H9 (cell line): ENCODE data around the gene EML4. TPM values are rescaled to one million over a fixed set of nuclear protein-coding genes. Genes with fewer than 3 reads are reported as not detected.

Experiments used
- DNase-seq: peaks from one replicate; pipeline ENCODE4 v3.0.0-alpha.2; 2017
- H2AFZ ChIP-seq: one replicate; pipeline ENCODE4 v1.6.1; 2013; ENCODE audit warnings: mild to moderate bottlenecking, low read length, control low read depth, moderate library complexity
- H2AK5ac ChIP-seq: 2 replicates; pipeline ENCODE4 v1.6.1; 2013; ENCODE audit warnings: low read length, control low read depth, mixed read lengths; ENCODE audit not compliant: insufficient read length
- H2BK120ac ChIP-seq: one replicate; pipeline ENCODE4 v1.6.1; 2013; ENCODE audit warnings: low read depth, mild to moderate bottlenecking, low read length, control low read depth, inconsistent platforms; ENCODE audit not compliant: poor library complexity, severe bottlenecking
- H2BK12ac ChIP-seq: 2 replicates; pipeline ENCODE4 v1.6.1; 2013; ENCODE audit warnings: low read length, control low read depth, mixed read lengths, low read depth; ENCODE audit not compliant: insufficient read length
- H2BK15ac ChIP-seq: 2 replicates; pipeline ENCODE4 v1.6.1; 2013; ENCODE audit warnings: low read depth, low read length, control low read depth
- H2BK20ac ChIP-seq: one replicate; pipeline ENCODE4 v1.6.1; 2013; ENCODE audit warnings: low read depth, mild to moderate bottlenecking, low read length, control low read depth, inconsistent platforms; ENCODE audit not compliant: poor library complexity, severe bottlenecking
- H2BK5ac ChIP-seq: 2 replicates; pipeline ENCODE4 v1.6.1; 2013; ENCODE audit warnings: low read length, control low read depth, mixed read lengths; ENCODE audit not compliant: insufficient read length
- H3K14ac ChIP-seq: 2 replicates; pipeline ENCODE4 v1.6.1; 2013; ENCODE audit warnings: low read length, control low read depth; ENCODE audit not compliant: insufficient read depth
- H3K18ac ChIP-seq: 2 replicates; pipeline ENCODE4 v1.6.1; 2013; ENCODE audit warnings: low read depth, mild to moderate bottlenecking, mixed read lengths, low read length, control low read depth; ENCODE audit not compliant: insufficient read length
- H3K23ac ChIP-seq: 2 replicates; pipeline ENCODE4 v1.6.1; 2013; ENCODE audit warnings: low read length, control low read depth, mixed read lengths, low read depth; ENCODE audit not compliant: insufficient read length
- H3K23me2 ChIP-seq: 2 replicates; pipeline ENCODE4 v1.6.1; 2013; ENCODE audit warnings: low read depth, mild to moderate bottlenecking, mixed read lengths, low read length, control low read depth; ENCODE audit not compliant: insufficient read length, poor library complexity, severe bottlenecking
- H3K27ac ChIP-seq: 2 replicates; pipeline ENCODE4 v1.5.1; 2013; ENCODE audit warnings: low read length, control low read depth, mixed read lengths, low read depth; ENCODE audit not compliant: insufficient read length
- H3K27me3 ChIP-seq: 2 replicates; pipeline ENCODE4 v1.6.1; 2013; ENCODE audit warnings: low read length, control low read depth, inconsistent platforms; ENCODE audit not compliant: insufficient read depth
- H3K4ac ChIP-seq: 2 replicates; pipeline ENCODE4 v1.6.1; 2013; ENCODE audit warnings: low read depth, mild to moderate bottlenecking, control low read depth, inconsistent platforms, low read length, moderate library complexity
- H3K4me1 ChIP-seq: 2 replicates; pipeline ENCODE4 v1.6.1; 2013; ENCODE audit warnings: low read length, control low read depth, inconsistent platforms; ENCODE audit not compliant: insufficient read depth
- H3K4me2 ChIP-seq: 2 replicates; pipeline ENCODE4 v1.6.1; 2013; ENCODE audit warnings: low read length, control low read depth, mixed read lengths; ENCODE audit not compliant: insufficient read length, insufficient read depth
- H3K56ac ChIP-seq: 2 replicates; pipeline ENCODE4 v1.6.1; 2013; ENCODE audit warnings: low read depth, mild to moderate bottlenecking, mixed read lengths, low read length, control low read depth; ENCODE audit not compliant: insufficient read length
- H3K79me1 ChIP-seq: 2 replicates; pipeline ENCODE4 v1.6.1; 2013; ENCODE audit warnings: low read depth, mild to moderate bottlenecking, moderate library complexity, low read length, control low read depth, inconsistent platforms; ENCODE audit not compliant: insufficient read depth, poor library complexity, severe bottlenecking
- H3K79me2 ChIP-seq: 2 replicates; pipeline ENCODE4 v1.6.1; 2013; ENCODE audit warnings: low read length, control low read depth, inconsistent platforms; ENCODE audit not compliant: insufficient read depth
- H3K9ac ChIP-seq: 2 replicates; pipeline ENCODE4 v1.6.1; 2013; ENCODE audit warnings: low read length, control low read depth, mixed read lengths; ENCODE audit not compliant: insufficient read length; ENCODE audit errors: extremely low read depth
- H3K9me3 ChIP-seq: one replicate; pipeline ENCODE4 v1.6.1; 2013; ENCODE audit warnings: low read depth, low read length, inconsistent platforms; ENCODE audit not compliant: control insufficient read depth
- H3T11ph ChIP-seq: one replicate; pipeline ENCODE4 v1.6.1; 2013; ENCODE audit warnings: mild to moderate bottlenecking, low read length, control low read depth, inconsistent platforms
- H4K20me1 ChIP-seq: one replicate; pipeline ENCODE4 v1.6.1; 2013; ENCODE audit not compliant: control insufficient read depth, insufficient read length, insufficient read depth
- H4K5ac ChIP-seq: 2 replicates; pipeline ENCODE4 v1.6.1; 2013; ENCODE audit warnings: low read depth, mild to moderate bottlenecking, mixed read lengths, low read length, control low read depth; ENCODE audit not compliant: insufficient read length
- H4K8ac ChIP-seq: replicated peaks from 2 replicates; pipeline ENCODE4 v1.6.1; 2013; ENCODE audit warnings: low read length, control low read depth, mixed read lengths, low read depth; ENCODE audit not compliant: insufficient read length
- H4K91ac ChIP-seq: 2 replicates; pipeline ENCODE4 v1.6.1; 2013; ENCODE audit warnings: low read depth, mild to moderate bottlenecking, moderate library complexity, mixed read lengths, low read length, control low read depth; ENCODE audit not compliant: insufficient read length
- H3K27ac Mint-ChIP-seq, 3 experiments: 2 replicates in 2 of 3; 3 replicates in 1 of 3; pipeline ENCODE4 v1.8.0; 2020 to 2021; ENCODE audit warnings: mixed read lengths in 3 of 3, mild to moderate bottlenecking in 1 of 3, moderate library complexity in 1 of 3
- H3K27me3 Mint-ChIP-seq: 2 replicates; pipeline ENCODE4 v1.8.0; 2021; ENCODE audit warnings: low read depth, mild to moderate bottlenecking, moderate library complexity, mixed read lengths
- H3K36me3 Mint-ChIP-seq, 3 experiments: 2 replicates in 2 of 3; 3 replicates in 1 of 3; pipeline ENCODE4 v1.8.0; 2020 to 2021; ENCODE audit warnings: low read depth in 3 of 3, mixed read lengths in 3 of 3; ENCODE audit not compliant: insufficient read depth in 1 of 3
- H3K4me1 Mint-ChIP-seq, 2 experiments: 2 replicates each; pipeline ENCODE4 v1.8.0; 2020; ENCODE audit warnings: mixed read lengths in 2 of 2
- H3K4me3 Mint-ChIP-seq, 2 experiments: 2 replicates in 1 of 2; 3 replicates in 1 of 2; pipeline ENCODE4 v1.8.0; 2020 to 2021; ENCODE audit warnings: mild to moderate bottlenecking in 2 of 2, mixed read lengths in 2 of 2, moderate library complexity in 1 of 2
- H3K9me3 Mint-ChIP-seq, 2 experiments: 2 replicates in 1 of 2; 3 replicates in 1 of 2; pipeline ENCODE4 v1.8.0; 2020; ENCODE audit warnings: mild to moderate bottlenecking in 2 of 2, mixed read lengths in 2 of 2, moderate library complexity in 1 of 2
- WGBS: extraction: QIAGEN DNeasy Blood & Tissue Kit; methylation state at CpG from one replicate; pipeline ENCODE4 v1.1.7; 2013; ENCODE audit warnings: missing lambda C conversion rate, low lambda C conversion rate, mixed read lengths; ENCODE audit not compliant: insufficient read length; ENCODE audit errors: extremely low coverage; 5-methylcytosine and 5-hydroxymethylcytosine counted together
- total RNA-seq: library from RNA; stranded (reverse); gene quantifications from 2 replicates; pipeline ENCODE4 v1.2.1, GENCODE V29; 2021
- TF ChIP-seq, protein P1 (sequence below): fragments of 200-600 bp; sonication (generic); conservative IDR thresholded peaks from 3 replicates; pipeline ENCODE4 v1.8.0; 2021; ENCODE audit warnings: antibody characterized with exemption, mild to moderate bottlenecking

The EML4 gene
- total RNA-seq, 1 experiment from 2014 or later, result 68.6 TPM

DNA sequence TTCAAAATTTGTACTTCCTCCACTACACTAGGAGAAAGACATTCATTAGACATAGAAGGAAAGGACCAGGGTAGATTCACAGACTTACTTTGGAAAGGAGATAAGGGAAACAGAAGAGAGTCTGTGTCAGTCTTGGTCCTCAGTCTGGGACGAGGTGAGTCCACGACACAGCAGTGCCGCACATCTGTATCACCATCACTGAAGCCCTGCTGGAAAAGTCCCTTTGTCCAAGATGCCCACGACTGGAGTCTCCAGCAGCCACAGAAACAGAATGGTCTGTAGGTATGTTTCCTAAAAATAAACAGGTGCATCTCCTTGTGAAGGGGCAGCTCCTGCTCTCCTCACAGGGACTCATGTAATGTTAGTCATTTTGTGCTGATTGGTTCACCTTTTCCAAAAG, 164.4 kb downstream of the EML4 start:
- Histone ChIP-seq H4K5ac (no peak overlapping the region), H3K79me2 (no peaks in the 10 kb centered on the region), H4K91ac (no peak overlapping the region), H3K27ac (no peak overlapping the region), H2AFZ (no peak overlapping the region), H3K56ac (no peak overlapping the region), H3K9ac (no peak overlapping the region), H2BK20ac (no peak overlapping the region), H2AK5ac (no peak overlapping the region), H3T11ph (no peak overlapping the region), H3K79me1 (no peaks in the 10 kb centered on the region), H3K23me2 (no peaks in the 10 kb centered on the region), H3K23ac (no peak overlapping the region), H3K18ac (no peak overlapping the region), H2BK12ac (no peak overlapping the region), H2BK5ac (no peak overlapping the region), H3K27me3 (no peaks in the 10 kb centered on the region), H4K8ac (no peak overlapping the region), H4K20me1 (no peaks in the 10 kb centered on the region), H3K14ac (no peak overlapping the region), H2BK15ac (no peak overlapping the region), H2BK120ac (no peak overlapping the region), H3K4ac (no peak overlapping the region), H3K4me1 (no peaks in the 10 kb centered on the region), H3K4me2 (no peak overlapping the region), H3K9me3 (no peaks in the 10 kb centered on the region)
- Mint-ChIP-seq H3K4me3 (no peak overlapping the region), H3K27ac (no peak overlapping the region), H3K9me3 (no peaks in the 10 kb centered on the region), H3K27me3 (no peaks in the 10 kb centered on the region), H3K36me3 (peaks cover 26 to 47% (median 42%) of the 10 kb centered on the region in 3 experiments; a peak in 6 of 7 replicates), H3K4me1 (no peaks in the 10 kb centered on the region; a peak in 1 of 4 replicates)
- TF ChIP-seq, protein P1, sequence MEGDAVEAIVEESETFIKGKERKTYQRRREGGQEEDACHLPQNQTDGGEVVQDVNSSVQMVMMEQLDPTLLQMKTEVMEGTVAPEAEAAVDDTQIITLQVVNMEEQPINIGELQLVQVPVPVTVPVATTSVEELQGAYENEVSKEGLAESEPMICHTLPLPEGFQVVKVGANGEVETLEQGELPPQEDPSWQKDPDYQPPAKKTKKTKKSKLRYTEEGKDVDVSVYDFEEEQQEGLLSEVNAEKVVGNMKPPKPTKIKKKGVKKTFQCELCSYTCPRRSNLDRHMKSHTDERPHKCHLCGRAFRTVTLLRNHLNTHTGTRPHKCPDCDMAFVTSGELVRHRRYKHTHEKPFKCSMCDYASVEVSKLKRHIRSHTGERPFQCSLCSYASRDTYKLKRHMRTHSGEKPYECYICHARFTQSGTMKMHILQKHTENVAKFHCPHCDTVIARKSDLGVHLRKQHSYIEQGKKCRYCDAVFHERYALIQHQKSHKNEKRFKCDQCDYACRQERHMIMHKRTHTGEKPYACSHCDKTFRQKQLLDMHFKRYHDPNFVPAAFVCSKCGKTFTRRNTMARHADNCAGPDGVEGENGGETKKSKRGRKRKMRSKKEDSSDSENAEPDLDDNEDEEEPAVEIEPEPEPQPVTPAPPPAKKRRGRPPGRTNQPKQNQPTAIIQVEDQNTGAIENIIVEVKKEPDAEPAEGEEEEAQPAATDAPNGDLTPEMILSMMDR, result no peak
- no CpG with 5 or more reads among the region's 4 CpGs for WGBS
- DNase-seq, result no peak
